Stimulated activated CD8-positive, alpha-beta memory T cell treated with anti-CD3 and anti-CD28 coated beads, Interleukin-12 subunit alpha, Interleukin-12 subunit beta, amount 100 ng/mL, for 24 hours (primary cell): ENCODE data around the gene SHQ1.
"Not testable (repeated sequence)": the region's sequence is repeated elsewhere in the genome, so short reads cannot be mapped to it uniquely, and the experiment has no call there.

Experiments
- DNase-seq: peaks from one replicate; pipeline ENCODE4 v3.0.0-alpha.2; 2020; ENCODE audit errors: extremely low read depth

Gene SHQ1

GRCh38 chr3:72800869-72801268 is 47.4 kb downstream of the SHQ1 start:
- no peak for DNase-seq

GRCh38 chr3:72798552-72799195 is 49.6 kb downstream of the SHQ1 start:
- no peak for DNase-seq

DNA sequence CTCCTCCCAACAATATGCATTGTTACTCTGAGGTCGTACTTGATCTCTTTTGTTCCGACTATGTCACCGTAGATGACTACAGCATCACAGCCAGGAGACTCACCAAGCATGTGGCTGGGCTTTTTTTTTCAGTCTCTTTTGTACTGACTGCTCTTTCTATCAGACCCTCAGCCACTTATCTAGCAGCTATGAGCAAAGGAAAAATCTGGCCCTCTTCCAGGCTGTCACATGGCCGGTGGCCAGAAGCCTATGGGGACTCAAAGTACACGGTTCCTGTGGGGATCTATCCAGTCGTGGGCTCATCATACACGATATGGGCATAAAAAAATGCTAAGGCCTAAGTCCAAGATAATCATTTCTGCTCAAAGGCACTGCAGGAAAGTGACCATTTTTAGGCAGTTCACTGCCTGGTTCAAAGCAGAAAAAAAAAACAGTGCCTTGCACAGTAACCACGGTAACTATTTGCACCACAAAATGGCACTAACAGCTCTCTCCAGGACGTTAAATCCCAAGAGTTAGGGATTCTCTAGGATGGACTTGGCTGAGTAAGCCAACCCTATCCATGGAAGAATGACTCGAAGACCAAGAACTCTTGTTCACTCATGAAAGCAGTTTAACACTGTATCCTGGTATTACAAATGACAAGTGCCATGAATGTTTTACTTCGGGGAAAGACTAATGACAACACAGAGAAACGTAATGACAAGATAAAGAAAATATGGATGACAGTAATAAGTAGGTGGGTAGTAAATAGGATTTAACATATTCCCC is 50.3 kb downstream of the SHQ1 start:
- DNase-seq, result no peak

- no peak for DNase-seq
Observed at GRCh38 chr3:72794079-72794478, 54.2 kb downstream of the SHQ1 start.

DNA sequence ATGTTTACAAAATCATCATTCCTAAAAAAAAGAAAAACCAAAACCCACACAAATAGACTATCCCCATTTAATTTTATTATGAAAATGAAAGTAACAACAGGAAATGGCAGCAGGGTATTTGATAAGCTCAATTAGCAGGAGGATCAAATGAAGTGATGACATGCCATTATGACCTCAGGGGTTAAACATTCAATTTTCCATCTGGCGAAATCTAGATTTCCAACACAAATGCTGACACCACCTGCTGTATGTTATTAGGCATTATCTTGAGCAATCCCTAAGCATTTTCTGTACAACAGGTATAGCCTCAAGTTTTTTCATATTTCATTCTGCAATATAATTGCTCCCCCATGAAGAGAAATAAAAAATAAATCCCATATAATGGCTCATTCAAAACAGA is 57.1 kb downstream of the SHQ1 start:
- no peak for DNase-seq

DNA sequence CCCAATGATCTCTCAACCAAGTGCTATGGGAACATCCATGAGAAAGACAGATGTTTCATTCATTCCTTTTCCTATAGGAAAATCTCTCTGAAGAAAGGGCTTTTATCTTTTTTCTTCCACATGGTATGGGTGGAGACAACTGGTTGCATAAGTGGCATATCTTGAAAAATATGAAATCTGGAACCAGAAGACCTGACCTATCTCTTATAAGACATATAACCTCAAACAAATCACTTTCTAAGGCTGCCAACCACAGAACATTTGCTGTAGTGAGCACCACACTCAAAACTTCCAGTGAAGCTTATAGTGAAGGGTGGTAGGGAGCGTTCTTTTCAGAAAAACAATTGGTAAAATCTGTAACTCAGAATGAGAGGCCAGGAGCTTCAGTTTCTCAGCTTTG is 58.5 kb downstream of the SHQ1 start:
- no peak for DNase-seq

DNA sequence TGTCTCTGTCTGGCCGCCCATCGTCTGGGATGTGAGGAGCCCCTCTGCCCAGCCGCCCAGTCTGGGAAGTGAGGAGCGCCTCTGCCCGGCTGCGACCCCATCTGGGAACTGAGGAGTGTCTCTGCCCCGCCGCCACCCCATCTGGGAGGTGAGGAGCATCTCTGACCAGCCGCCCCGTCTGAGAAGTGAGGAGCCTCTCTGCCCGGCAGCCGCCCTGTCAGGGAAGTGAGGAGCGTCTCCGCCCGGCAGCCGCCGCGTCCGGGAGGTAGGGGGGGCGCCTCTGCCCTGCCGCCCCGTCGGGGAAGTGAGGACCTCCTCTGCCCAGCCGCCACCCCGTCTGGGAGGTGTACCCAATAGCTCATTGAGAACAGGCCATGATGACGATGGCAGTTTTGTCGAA is 60.0 kb downstream of the SHQ1 start:
- DNase-seq, result not testable (repeated sequence)

GRCh38 chr3:72786668-72787067 is 61.6 kb downstream of the SHQ1 start:
- no peak for DNase-seq

- no peak for DNase-seq
Observed at GRCh38 chr3:72784226-72784625, 64.0 kb downstream of the SHQ1 start.

DNA sequence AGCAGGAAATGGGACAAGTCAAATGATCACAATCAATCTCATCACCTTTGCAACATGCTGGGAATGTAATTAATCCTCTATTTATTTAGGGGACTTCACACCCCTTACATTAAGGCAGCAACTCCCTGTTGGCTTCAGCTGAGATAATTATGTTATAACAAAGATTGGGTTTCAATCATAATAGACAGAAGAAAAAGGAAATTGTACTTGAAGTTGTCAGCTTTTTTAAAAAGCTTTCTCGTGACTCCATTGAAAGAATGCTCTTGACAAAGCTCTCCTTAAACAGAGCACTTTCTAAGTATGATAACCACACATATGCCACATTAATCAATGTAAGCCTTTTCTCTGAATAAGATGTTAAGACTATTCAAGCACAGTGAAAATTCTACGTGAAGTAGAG is 65.7 kb downstream of the SHQ1 start:
- DNase-seq, result no peak

DNA sequence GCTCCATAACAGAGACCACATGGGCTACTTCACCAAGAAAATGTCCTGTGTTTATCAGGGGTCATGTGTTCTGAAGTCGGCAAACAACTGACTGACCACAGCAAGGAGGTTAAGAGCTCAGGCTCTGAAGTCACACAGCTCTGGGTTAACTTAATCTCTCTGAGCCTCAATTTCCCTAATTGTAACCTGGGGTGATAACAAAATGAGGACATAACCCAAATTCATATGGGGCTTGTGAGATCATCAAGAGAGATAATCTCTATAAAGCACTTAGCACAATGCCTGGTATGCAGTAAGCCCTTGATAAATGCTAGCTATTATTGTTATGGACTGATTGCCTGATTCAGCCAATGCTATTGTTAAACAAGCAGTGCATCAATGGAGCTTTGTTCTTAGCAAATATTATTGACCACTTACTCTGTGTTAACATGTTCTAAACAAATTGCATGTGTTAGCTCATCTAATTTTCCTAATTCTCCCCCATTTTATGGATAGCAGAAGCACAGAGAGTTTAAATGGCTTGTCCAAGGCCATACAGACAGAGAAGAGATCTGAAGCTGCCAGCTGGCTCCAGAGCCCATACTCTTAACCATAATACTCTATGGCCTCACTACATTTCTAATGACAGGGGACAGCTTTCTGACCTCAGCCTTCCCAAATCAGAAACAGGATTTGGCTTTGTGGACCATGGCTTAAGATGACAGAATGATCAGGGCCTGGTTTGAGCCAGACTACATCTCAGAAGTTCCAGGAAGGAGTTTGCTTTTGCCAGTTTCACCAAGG is 78.3 kb downstream of the SHQ1 start:
- DNase-seq, result no peak

DNA sequence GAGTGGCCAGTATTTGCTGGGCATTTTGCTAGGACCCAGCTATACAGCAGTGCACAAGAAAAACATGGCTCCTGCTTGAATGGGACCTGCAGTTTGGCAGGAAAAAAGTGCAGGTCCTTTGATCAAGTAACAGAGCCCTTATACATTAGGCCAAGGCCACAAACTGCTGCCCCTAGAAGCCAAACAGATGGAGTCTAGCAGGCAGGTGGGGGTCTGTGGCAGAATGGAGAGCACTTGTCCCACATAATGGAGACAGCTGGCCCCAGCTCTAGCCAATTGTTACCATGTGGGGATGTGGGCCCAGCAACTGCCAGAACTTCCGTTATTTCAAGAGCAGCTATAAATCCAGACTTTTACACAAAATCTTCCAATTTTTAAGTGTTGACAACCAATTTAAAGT is 79.3 kb downstream of the SHQ1 start:
- no peak for DNase-seq

DNA sequence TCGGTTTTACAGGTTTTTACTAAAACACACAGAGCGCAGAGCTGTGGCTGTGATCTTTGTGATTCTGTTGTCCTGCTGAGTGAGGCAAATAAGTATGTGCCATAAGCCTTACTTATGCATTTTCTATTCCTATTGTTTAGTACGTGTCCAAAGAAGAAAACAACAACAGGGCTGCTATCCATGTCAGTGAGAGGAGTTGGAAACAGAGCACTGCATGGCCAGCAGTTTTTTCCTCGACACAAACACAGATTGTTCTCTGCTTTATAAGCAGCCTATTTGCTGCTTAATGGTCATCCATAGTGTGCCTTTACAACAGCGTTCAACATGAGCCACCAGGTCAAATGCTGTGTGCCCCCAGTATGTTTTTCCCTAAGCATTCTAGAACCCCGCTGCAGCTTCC is 79.8 kb downstream of the SHQ1 start:
- no peak for DNase-seq

DNA sequence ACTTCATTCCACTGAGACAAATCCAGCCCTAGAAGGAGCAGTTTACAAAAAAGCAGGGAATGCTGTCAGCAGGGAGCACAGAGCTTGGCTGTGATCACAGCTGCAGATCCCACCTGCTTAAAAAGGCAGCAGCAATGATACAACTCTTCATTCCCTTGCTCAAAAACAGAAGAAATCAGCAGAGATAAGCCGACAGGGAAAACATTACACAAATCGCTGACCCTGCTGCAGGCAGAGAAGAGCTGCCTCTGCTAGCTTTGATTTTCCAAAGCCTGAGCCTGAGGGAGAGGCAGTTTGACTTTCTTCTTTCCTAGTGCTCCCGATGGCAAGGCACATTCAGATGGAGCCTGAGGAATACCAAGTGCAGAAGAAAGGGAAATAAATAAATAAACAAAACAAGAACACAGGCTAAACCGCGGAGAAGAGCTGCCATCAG is 80.2 kb downstream of the SHQ1 start:
- no peak for DNase-seq

DNA sequence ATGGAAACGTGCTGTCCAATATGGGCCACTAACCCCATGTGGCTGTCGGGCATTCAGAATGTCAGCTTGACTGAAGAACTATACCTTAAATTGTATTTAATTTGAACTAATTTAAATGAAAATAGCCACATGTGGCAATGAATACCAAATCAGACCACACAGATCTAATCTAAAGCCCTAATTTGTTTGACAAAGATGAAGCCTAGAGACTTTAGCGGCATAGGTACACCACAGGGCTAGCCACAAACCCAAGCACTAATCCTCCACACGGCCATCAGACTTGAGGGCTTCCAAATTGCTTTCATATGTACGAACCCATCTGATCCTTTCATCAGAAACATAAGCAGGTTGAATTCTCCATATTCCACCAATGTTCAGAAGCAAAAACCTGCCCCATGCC is 81.4 kb downstream of the SHQ1 start:
- no peak for DNase-seq

DNA sequence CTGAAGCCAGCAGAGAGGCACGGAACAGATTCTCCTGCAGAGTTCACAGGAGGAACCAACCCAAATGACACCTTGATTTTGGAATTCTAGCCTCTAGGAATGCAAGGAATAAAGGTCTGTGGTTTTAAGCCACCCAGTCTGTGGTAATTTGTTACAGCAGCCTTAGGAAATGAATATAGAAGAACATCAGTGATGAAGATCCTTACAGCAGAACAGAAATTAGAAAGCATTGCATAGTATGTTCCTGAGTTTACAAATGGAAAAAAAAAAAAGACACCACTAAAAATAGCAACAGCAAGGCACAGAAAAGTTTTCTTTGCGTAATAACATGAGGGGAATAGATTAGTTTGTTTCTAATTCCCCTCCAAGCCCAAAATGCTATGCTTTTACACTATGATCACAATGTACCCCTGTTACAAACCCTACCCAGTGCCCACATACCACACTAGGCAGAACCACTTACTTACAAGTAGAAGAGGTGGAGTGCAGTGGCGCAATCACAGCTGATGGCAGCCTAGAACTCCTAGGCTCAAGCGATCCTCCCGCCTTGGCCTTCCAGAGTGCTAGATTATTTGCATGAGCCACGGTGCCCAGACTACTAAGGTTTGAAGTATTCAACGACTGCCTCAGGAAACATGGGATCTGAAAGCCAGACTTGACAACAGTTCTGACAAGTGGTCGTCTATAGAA is 84.3 kb downstream of the SHQ1 start:
- DNase-seq, result no peak

- no peak for DNase-seq
Observed at GRCh38 chr3:72761410-72761809, 86.8 kb downstream of the SHQ1 start.

GRCh38 chr3:72760225-72760624 is 88.0 kb downstream of the SHQ1 start:
- DNase-seq, result no peak

DNA sequence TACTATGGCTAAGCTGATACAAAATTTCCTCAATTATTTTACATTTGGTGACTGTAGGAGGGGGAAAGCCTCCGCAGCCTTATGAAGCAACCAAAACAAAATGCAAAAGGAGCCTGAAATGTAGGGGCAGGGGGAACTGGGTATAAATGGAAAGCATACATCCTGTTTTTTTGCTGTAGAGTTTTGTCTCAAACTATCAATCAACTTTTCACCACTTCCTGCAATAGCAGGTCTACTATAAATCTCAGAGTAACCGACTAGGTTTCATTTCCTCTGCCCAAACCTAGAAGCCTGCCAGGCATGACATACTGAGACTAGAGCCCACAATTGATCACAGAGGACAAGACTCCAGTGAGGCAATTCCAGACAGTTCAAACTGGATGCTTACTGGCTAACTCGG is 91.3 kb downstream of the SHQ1 start:
- DNase-seq, result no peak

DNA sequence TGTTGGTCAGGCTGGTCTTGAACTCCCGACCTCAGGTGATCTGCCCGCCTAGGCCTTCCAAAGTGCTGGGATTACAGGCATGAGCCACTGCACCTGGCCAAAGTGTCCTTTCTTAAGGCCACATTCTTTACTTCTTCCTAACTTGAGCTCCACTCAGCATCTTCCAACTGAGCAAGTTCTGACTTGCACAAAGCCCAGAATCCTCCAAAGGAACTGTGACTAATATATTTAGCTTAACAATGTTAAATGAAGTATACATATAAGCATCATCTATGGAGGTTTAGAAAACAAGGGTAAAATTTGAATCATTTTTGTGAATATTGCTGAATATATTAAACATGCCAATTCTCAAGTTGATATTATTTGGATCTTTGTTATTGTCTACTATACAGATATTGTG is 93.7 kb downstream of the SHQ1 start:
- DNase-seq, result no peak

DNA sequence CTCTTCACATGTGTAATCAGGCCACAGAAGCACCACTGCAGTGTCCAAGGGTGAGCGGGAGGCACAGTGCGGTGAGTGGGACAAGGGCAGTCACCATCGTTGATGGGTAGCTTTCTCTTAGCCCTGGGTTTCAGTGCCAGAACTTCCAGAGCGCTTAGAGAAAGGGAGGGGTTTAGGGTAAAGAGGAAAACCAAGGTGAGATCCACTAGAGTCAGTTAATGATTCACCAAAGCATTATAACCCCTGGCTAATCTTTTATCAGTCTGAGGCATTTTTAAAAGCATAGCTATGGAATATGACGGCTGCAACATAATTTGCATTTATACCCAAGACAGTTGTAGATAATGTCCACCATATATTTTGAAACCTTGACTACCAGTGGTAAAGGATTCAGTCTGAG is 94.8 kb downstream of the SHQ1 start:
- DNase-seq, result no peak

DNA sequence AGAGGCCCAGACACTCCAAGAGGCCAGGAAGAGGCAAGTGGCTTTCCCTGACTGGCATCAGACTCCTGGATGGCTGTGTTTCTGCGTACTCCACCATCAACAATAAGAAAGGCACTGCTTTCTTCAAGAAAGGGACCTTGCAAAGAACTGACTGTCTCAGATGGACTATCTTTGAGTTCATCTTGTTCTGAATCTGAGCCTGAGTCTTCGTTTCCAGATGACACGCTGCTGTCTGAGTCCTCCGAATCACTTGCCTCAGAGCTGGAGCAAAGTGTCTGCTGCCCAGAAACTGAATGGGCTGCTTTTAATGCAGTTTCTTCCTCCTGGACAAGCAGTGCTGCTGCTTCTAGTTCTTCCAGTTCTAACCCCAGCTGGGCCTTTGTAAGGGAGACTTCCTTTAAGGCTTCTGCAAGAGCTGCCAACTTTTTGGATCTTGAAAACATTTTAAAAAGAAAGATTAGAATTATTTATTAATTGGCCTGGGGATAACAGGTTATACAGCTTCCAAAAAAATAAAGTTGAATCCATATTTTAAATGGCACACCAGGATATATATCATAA is 97.8 kb downstream of the SHQ1 start:
- no peak for DNase-seq
